Right lung (tissue), 5 donors: ENCODE data around the gene MYO5B. TPM values are rescaled to one million over a fixed set of nuclear protein-coding genes. Genes with fewer than 3 reads are reported as not detected.
"Not testable (repeated sequence)": the region's sequence is repeated elsewhere in the genome, so short reads cannot be mapped to it uniquely, and the experiment has no call there.

ENCODE experiments used
- DNase-seq, 2 donors: peaks; one replicate each; pipeline ENCODE4 v3.0.0-alpha.2; 2013
- polyA plus RNA-seq, 5 donors: library from polyadenylated mRNA; unstranded; fragments of 120-200 nt; gene quantifications; one replicate each; pipeline versions ENCODE4 v1.2.1 to v1.2.3, GENCODE V29; 2013; ENCODE audit warnings: inconsistent platforms in 1 of 5, low replicate concordance in 1 of 5; ENCODE audit not compliant: insufficient read length in 5 of 5, insufficient read depth in 1 of 5

The MYO5B gene
- polyA plus RNA-seq, 5 donors: 7.9 to 13.5 (median 13.0) TPM

- no peak for DNase-seq
These were observed 90.5 kb downstream of the MYO5B start for GRCh38 chr18:50104421-50104820.

- DNase-seq: no peak
These were observed 95.1 kb downstream of the MYO5B start for GRCh38 chr18:50099725-50100407.

GRCh38 chr18:50097702-50098101, 97.2 kb downstream of the MYO5B start:
- no peak for DNase-seq

- no peak for DNase-seq
These were observed 98.0 kb downstream of the MYO5B start for GRCh38 chr18:50096766-50097435.

- DNase-seq: not testable (repeated sequence)
These were observed 100.2 kb downstream of the MYO5B start for GRCh38 chr18:50094786-50095185.

GRCh38 chr18:50094221-50094773, 100.7 kb downstream of the MYO5B start:
- DNase-seq: no peak

- DNase-seq: no peak
These were observed 101.4 kb downstream of the MYO5B start for GRCh38 chr18:50093366-50094064.

- DNase-seq: no peak
These were observed 102.6 kb downstream of the MYO5B start for GRCh38 chr18:50092245-50092805.

- no peak for DNase-seq
These were observed 103.3 kb downstream of the MYO5B start for GRCh38 chr18:50091509-50092244.

GRCh38 chr18:50090370-50091312, 104.3 kb downstream of the MYO5B start:
- no peak for DNase-seq

GRCh38 chr18:50089702-50090101, 105.2 kb downstream of the MYO5B start:
- no peak for DNase-seq

GRCh38 chr18:50083708-50084107, 111.2 kb downstream of the MYO5B start:
- no peak for DNase-seq

GRCh38 chr18:50080932-50081560, 113.9 kb downstream of the MYO5B start:
- no peak for DNase-seq

- no peak for DNase-seq
These were observed 114.6 kb downstream of the MYO5B start for GRCh38 chr18:50080316-50080715.

GRCh38 chr18:50079571-50080295, 115.2 kb downstream of the MYO5B start:
- no peak for DNase-seq

GRCh38 chr18:50076277-50076676, 118.7 kb downstream of the MYO5B start:
- DNase-seq: no peak

- no peak for DNase-seq
These were observed 119.2 kb downstream of the MYO5B start for GRCh38 chr18:50075772-50076171.

- no peak for DNase-seq
These were observed 120.5 kb downstream of the MYO5B start for GRCh38 chr18:50074404-50074803.

- DNase-seq: no peak
These were observed 121.6 kb downstream of the MYO5B start for GRCh38 chr18:50073319-50073718.
